ENCODE results near the gene CISTR. TPM values are rescaled to one million over a fixed set of nuclear protein-coding genes. Genes with fewer than 3 reads are reported as not detected.
"Not testable (repeated sequence)": the region's sequence is repeated elsewhere in the genome, so short reads cannot be mapped to it uniquely, and the experiment has no call there.

Gene CISTR
- total and polyA plus RNA-seq, 4 donors, result 0.79 to 1.2 (median 1.1) TPM; not detected in 1

DNA sequence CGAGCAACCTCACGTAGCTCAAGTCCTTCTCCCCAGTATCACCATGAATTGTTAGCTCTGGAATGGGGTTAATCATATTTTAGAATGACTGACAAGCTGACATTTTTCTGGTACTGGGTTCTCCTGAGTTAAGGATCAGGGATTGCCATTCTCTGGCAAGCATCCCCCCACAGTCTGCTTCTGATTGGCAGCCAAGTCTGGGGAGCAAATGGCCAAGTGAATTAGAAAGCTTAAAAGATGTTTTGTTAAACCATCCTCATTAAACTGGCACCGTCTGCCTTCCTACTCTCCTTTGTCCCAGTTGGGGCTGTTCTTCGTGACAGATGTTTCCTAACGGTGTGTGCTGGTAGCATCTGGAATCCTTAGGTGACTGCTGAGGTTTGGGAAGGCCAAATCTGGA lies 17.2 kb upstream of the CISTR start:
- Histone ChIP-seq H3K4me3 (ENCODE audit: low read depth, low read length) (no peak overlapping the region), H3K36me3 (ENCODE audit: control insufficient read depth, insufficient read depth, low read length) (no peaks in the 10 kb centered on the region), H3K4me1 (ENCODE audit: control insufficient read depth, insufficient read depth, low read length) (no peaks in the 10 kb centered on the region), H3K27ac (ENCODE audit: low read depth, low read length) (no peak overlapping the region), H3K27me3 (ENCODE audit: control insufficient read depth, insufficient read depth, low read length) (peaks cover 10% of the 10 kb centered on the region), H3K9me3 (ENCODE audit: control insufficient read depth, insufficient read depth, low read length) (no peaks in the 10 kb centered on the region)
- WGBS (ENCODE audit: insufficient coverage), result no CpG with 5 or more reads among the region's 5 CpGs
- peak in 1 of 6 donors; percentile 73 for DNase-seq (ENCODE audit: low read depth in 4 of 6, low spot score in 6 of 6)

DNA sequence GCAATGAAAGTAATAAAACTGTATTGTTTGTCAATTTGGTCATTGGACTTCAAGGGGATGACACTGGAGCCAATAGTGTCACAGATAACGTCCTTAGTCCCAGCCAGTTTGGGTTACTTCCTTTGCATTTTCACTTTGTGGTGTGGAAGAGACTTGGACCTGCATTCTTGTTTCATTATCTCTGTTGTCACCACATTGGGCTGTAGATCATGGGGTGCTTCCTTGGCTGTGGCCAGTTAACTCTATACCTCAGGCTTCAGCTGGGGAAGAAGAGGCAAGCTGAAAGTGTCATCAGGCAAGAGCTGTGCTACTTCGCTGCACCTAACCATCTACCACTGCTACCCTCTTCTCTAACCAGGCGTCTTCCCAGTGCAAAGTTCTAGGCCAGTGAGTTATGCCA lies 15.1 kb upstream of the CISTR start:
- Histone ChIP-seq H3K36me3 (ENCODE audit: control insufficient read depth, insufficient read depth, low read length) (no peaks in the 10 kb centered on the region), H3K4me1 (ENCODE audit: control insufficient read depth, insufficient read depth, low read length) (no peaks in the 10 kb centered on the region), H3K9me3 (ENCODE audit: control insufficient read depth, insufficient read depth, low read length) (no peaks in the 10 kb centered on the region), H3K4me3 (ENCODE audit: low read depth, low read length) (no peak overlapping the region), H3K27ac (ENCODE audit: low read depth, low read length) (no peak overlapping the region), H3K27me3 (ENCODE audit: control insufficient read depth, insufficient read depth, low read length) (peaks cover 10% of the 10 kb centered on the region)
- no peak for DNase-seq (ENCODE audit: low read depth in 4 of 6, low spot score in 6 of 6)
- WGBS (ENCODE audit: insufficient coverage), result 86% methylated on average over 1 of the region's 3 CpGs

DNA sequence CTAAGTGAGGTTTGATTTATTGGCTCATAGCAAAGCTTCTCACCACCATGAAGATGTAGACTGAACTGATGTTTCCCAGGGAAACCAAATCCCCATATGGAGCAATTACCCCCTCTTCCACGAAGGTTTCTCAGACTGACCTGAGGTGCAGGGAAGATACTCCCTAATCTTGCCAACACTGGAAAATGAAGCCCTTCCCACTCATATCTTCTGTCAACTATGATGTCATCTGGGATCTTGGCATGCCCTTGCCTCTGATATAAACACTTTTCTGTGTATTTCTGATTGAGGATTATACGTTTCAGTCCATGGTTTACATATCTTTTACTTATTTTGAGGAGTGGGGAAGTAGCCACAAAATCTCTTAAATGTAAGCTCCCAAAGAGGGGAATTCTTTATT lies 14.1 kb upstream of the CISTR start:
- DNase-seq (ENCODE audit: low read depth in 4 of 6, low spot score in 6 of 6), result no peak
- 80% methylated on average over 1 of the region's 2 CpGs for WGBS (ENCODE audit: insufficient coverage)
- Histone ChIP-seq H3K4me1 (ENCODE audit: control insufficient read depth, insufficient read depth, low read length) (no peaks in the 10 kb centered on the region), H3K27me3 (ENCODE audit: control insufficient read depth, insufficient read depth, low read length) (peaks cover 11% of the 10 kb centered on the region), H3K9me3 (ENCODE audit: control insufficient read depth, insufficient read depth, low read length) (no peaks in the 10 kb centered on the region), H3K36me3 (ENCODE audit: control insufficient read depth, insufficient read depth, low read length) (no peaks in the 10 kb centered on the region), H3K4me3 (ENCODE audit: low read depth, low read length) (no peak overlapping the region), H3K27ac (ENCODE audit: low read depth, low read length) (no peak overlapping the region)

DNA sequence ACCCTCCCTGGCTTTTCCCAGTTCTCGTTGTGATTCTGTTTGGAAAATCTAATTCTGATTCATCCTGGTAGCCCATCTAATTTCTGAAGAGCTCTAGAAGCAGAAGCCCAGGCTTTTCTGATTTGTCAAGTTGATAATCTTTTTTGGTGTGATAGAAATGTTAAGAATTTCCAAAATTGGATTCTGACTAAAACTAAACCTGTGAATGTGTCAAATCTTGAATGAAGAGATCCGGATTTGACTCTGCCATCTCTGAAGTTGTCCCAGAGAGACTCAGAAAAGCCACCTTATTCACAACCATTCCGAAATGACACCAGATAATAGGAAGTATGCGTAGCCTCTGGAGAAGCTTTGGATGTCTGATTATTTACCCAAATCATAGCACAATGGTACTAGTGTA lies 12.8 kb upstream of the CISTR start:
- Histone ChIP-seq H3K4me1 (ENCODE audit: control insufficient read depth, insufficient read depth, low read length) (no peaks in the 10 kb centered on the region), H3K36me3 (ENCODE audit: control insufficient read depth, insufficient read depth, low read length) (no peaks in the 10 kb centered on the region), H3K27ac (ENCODE audit: low read depth, low read length) (no peak overlapping the region), H3K9me3 (ENCODE audit: control insufficient read depth, insufficient read depth, low read length) (no peaks in the 10 kb centered on the region), H3K27me3 (ENCODE audit: control insufficient read depth, insufficient read depth, low read length) (peaks cover 17% of the 10 kb centered on the region), H3K4me3 (ENCODE audit: low read depth, low read length) (no peak overlapping the region)
- no peak for DNase-seq (ENCODE audit: low read depth in 4 of 6, low spot score in 6 of 6)
- no CpG with 5 or more reads among the region's 4 CpGs for WGBS (ENCODE audit: insufficient coverage)

DNA sequence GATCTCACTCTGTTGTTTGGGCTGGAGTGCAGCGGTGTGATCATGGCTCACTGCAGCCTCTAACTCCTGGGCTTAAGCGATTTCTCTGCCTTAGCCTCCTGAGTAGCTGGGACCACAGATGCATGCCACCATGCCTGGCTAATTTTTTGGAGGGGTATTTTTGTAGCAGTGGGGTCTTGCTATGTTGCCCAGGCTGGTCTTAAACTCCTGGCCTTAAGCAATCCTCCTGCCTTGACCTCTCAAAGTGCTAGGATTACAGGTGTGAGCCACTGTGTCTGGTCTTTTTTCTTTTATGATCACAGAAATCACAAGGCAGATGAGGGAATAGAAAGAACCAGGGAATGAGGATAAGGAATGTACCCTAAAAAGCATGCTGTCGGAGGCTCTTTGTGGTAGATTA lies 11.0 kb upstream of the CISTR start:
- H3K27me3 ChIP-seq (ENCODE audit: control insufficient read depth, insufficient read depth, low read length), result peaks cover 26% of the 10 kb centered on the region
- H3K27ac ChIP-seq (ENCODE audit: low read depth, low read length); H3K4me1 ChIP-seq (ENCODE audit: control insufficient read depth, insufficient read depth, low read length); H3K4me3 ChIP-seq (ENCODE audit: low read depth, low read length); DNase-seq (ENCODE audit: low read depth in 4 of 6, low spot score in 6 of 6); H3K36me3 ChIP-seq (ENCODE audit: control insufficient read depth, insufficient read depth, low read length); H3K9me3 ChIP-seq (ENCODE audit: control insufficient read depth, insufficient read depth, low read length): not testable (repeated sequence)
- WGBS (ENCODE audit: insufficient coverage), result 86% methylated on average over 2 of the region's 3 CpGs

DNA sequence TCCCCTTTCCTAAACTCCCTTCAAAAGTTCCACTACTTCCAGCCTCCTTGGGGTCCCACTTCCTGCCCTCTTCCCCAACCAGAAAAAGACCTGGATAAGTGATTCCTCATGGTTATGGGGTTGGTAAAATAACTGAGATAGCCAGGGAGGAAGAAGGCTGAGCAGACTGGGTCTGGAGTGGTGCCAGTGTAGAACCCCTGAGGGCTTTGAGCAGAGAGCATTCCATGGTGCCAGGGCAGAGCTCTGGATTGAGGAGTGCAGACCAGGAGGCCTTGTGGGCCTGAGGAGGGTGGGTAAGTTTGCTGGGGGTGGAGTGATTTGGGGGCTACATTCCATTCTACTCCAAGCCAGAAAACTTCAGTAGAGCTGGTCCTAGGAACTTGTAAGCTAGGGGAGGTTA lies 9.5 kb upstream of the CISTR start:
- no peaks in the 10 kb centered on the region for H3K36me3 ChIP-seq (ENCODE audit: control insufficient read depth, insufficient read depth, low read length)
- no peak overlapping the region for H3K27ac ChIP-seq (ENCODE audit: low read depth, low read length)
- H3K4me1 ChIP-seq (ENCODE audit: control insufficient read depth, insufficient read depth, low read length), result peaks cover 18% of the 10 kb centered on the region
- H3K27me3 ChIP-seq (ENCODE audit: control insufficient read depth, insufficient read depth, low read length), result peaks cover 32% of the 10 kb centered on the region
- no peak overlapping the region for H3K4me3 ChIP-seq (ENCODE audit: low read depth, low read length)
- H3K9me3 ChIP-seq (ENCODE audit: control insufficient read depth, insufficient read depth, low read length), result no peaks in the 10 kb centered on the region
- DNase-seq (ENCODE audit: low read depth in 4 of 6, low spot score in 6 of 6), result no peak

DNA sequence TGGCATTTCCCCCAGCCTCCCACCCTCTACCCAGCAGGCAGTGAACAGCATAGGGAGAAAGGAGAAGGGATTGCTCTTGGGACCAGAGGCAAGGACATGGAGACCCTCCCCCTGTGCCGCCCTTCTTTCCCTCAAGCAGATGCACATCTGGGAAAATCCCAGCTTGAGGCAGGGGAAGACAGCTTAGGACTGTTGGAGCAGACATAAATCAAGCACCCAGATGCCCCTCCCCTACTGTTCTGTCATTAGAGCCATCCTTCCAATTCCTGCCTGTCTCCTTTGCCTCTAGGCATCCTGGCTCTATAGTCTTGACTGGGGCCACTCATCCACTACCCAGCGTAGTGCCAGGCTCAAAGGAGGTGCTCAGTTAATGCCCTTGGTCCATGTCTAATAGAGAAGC lies 7.5 kb upstream of the CISTR start:
- Histone ChIP-seq H3K36me3 (ENCODE audit: control insufficient read depth, insufficient read depth, low read length) (no peaks in the 10 kb centered on the region), H3K4me3 (ENCODE audit: low read depth, low read length) (no peak overlapping the region), H3K4me1 (ENCODE audit: control insufficient read depth, insufficient read depth, low read length) (peaks cover 27% of the 10 kb centered on the region), H3K27me3 (ENCODE audit: control insufficient read depth, insufficient read depth, low read length) (peaks cover 44% of the 10 kb centered on the region), H3K9me3 (ENCODE audit: control insufficient read depth, insufficient read depth, low read length) (no peaks in the 10 kb centered on the region), H3K27ac (ENCODE audit: low read depth, low read length) (no peak overlapping the region)
- 50% methylated on average over 2 of the region's 2 CpGs for WGBS (ENCODE audit: insufficient coverage)
- peak in 1 of 6 donors; percentile 44 for DNase-seq (ENCODE audit: low read depth in 4 of 6, low spot score in 6 of 6)

DNA sequence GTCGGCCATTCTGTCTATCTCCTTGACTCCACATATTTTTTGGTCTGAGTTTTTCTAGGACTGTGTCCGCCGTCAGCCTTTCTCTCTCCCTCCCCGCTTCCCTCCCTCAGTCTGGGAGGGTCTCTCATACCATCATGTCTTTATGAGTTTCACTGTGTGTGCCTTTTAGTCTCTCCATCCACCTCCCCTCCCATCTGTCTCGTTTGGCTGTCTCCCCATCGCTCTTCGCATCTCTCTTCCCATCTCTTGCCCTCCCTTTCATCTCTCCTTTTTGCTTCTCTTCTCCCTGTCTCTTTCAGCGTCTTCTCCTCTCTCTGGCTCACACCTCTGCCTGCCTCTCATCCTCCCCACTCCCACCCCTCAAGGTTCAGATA lies 6.9 kb upstream of the CISTR start:
- peaks cover 46% of the 10 kb centered on the region for H3K27me3 ChIP-seq (ENCODE audit: control insufficient read depth, insufficient read depth, low read length)
- H3K36me3 ChIP-seq (ENCODE audit: control insufficient read depth, insufficient read depth, low read length), result no peaks in the 10 kb centered on the region
- H3K4me1 ChIP-seq (ENCODE audit: control insufficient read depth, insufficient read depth, low read length), result peaks cover 27% of the 10 kb centered on the region
- peak in 2 of 6 donors; percentile 79 to 86 for DNase-seq (ENCODE audit: low read depth in 4 of 6, low spot score in 6 of 6)
- H3K9me3 ChIP-seq (ENCODE audit: control insufficient read depth, insufficient read depth, low read length), result no peaks in the 10 kb centered on the region
- WGBS (ENCODE audit: insufficient coverage), result 40% methylated on average over 8 of the region's 8 CpGs
- no peak overlapping the region for H3K27ac ChIP-seq (ENCODE audit: low read depth, low read length)
- no peak overlapping the region for H3K4me3 ChIP-seq (ENCODE audit: low read depth, low read length)

DNA sequence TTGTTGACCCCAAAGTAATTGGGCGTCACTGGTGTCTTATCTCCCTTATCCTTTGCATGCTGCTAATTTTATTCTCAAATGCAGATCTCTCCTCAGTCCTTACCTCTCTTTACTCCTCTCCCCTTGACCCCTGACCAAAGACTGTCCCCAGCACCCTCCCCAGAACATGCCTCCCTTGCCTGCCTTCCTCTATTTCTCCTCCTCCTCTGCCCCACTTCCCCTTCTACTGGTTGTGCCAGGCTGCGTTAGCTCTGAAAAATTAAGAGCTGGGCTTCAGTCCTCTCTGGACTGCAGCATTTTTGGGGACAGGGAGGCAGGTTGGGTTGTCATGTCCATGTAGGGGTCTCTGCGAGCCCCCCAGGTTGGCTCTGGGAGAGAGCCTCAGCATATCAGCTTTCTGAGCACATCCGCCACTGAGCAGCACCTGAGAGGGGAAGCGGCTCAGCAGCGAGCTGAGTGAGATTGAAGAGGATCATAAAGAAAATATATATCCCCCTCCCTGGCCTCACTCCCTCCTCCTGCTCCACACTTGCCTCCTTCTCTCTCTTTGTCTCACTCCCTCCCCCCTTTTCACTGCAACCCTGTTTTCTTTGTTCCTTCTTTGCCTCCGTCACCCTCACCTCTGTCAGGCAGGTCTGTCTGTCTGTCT lies 6.4 kb upstream of the CISTR start:
- Histone ChIP-seq H3K4me1 (ENCODE audit: control insufficient read depth, insufficient read depth, low read length) (peaks cover 31% of the 10 kb centered on the region), H3K9me3 (ENCODE audit: control insufficient read depth, insufficient read depth, low read length) (no peaks in the 10 kb centered on the region), H3K27ac (ENCODE audit: low read depth, low read length) (no peak overlapping the region), H3K4me3 (ENCODE audit: low read depth, low read length) (no peak overlapping the region), H3K36me3 (ENCODE audit: control insufficient read depth, insufficient read depth, low read length) (no peaks in the 10 kb centered on the region), H3K27me3 (ENCODE audit: control insufficient read depth, insufficient read depth, low read length) (peaks cover 47% of the 10 kb centered on the region)
- DNase-seq (ENCODE audit: low read depth in 4 of 6, low spot score in 6 of 6), result peak in 1 of 6 donors; percentile 90
- WGBS (ENCODE audit: insufficient coverage), result 77% methylated on average over 3 of the region's 7 CpGs

DNA sequence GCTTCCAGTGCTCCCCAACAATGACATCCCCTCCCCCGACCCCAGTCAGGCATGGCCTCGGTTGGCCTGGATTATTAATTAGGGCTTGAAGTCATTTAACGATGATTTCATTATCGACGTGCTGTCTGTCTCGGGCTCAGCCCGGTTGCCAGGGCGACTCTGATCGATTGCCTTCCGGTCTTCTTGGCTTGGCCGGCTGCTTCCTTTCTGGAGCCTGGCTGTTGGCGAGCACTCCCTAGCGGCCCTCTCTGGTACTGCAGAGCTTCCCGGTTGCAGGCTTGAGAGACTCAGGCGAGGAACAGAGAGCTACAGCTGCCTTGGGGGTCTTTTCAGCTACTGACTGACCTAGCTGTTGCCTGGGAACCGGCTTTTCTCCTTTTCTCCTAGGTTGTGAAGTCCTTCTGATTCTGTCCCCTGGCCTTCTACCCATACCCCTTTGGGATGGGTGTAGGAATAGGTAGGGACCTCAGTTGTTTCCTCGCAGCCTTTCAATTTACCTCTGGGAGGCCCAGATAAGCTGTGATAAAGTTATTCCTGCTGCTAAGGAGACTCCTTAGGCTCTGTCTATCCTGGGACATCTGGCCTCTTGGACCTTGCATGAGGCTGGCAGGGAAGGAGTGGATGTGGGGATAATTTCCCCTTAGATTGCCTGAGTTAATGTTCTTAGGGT lies 5.5 kb upstream of the CISTR start:
- no peak overlapping the region for H3K4me3 ChIP-seq (ENCODE audit: low read depth, low read length)
- under 1% methylated on average over 14 of the region's 17 CpGs for WGBS (ENCODE audit: insufficient coverage)
- H3K27me3 ChIP-seq (ENCODE audit: control insufficient read depth, insufficient read depth, low read length), result peaks cover 54% of the 10 kb centered on the region
- no peaks in the 10 kb centered on the region for H3K36me3 ChIP-seq (ENCODE audit: control insufficient read depth, insufficient read depth, low read length)
- H3K27ac ChIP-seq (ENCODE audit: low read depth, low read length), result no peak overlapping the region
- peak in 2 of 6 donors; percentile 89 to 95 for DNase-seq (ENCODE audit: low read depth in 4 of 6, low spot score in 6 of 6)
- H3K9me3 ChIP-seq (ENCODE audit: control insufficient read depth, insufficient read depth, low read length), result no peaks in the 10 kb centered on the region
- peaks cover 37% of the 10 kb centered on the region for H3K4me1 ChIP-seq (ENCODE audit: control insufficient read depth, insufficient read depth, low read length)
